DMS53 treated with DMSO at 0.1 percent for 48 hours (cell line): ENCODE data around the gene GSDMA.
"Not testable (repeated sequence)": the region's sequence is repeated elsewhere in the genome, so short reads cannot be mapped to it uniquely, and the experiment has no call there.

Source experiments
- DNase-seq: peaks from one replicate; lab custom pipeline; 2025; ENCODE audit not compliant: unreplicated experiment; lab: John Stamatoyannopoulos, UW

GSDMA gene

DNA sequence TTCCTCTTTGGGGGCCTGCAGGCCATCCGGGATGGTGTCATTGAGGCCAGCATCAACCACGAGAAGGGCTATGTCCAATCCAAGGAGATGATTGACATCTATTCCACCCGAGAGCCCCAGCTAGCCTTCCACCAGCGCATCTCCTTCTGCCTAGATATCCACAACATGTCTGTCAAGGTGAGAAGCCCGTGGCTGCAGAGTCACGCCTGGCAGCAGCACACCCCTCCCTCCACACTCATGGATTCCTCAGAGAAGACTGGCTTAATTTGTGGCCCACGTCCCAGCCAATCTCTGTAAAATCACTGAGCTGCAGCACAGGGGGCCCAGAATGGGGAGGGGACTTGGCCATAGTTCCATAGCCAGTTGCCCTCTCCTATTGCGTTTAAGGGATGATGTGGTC is 33.4 kb downstream of the GSDMA start:
- DNase-seq: no peak

- DNase-seq: no peak
These were observed 34.0 kb downstream of the GSDMA start for GRCh38 chr17:39996800-39997199.

- DNase-seq: no peak
These were observed 34.7 kb downstream of the GSDMA start for GRCh38 chr17:39997543-39997942.

DNA sequence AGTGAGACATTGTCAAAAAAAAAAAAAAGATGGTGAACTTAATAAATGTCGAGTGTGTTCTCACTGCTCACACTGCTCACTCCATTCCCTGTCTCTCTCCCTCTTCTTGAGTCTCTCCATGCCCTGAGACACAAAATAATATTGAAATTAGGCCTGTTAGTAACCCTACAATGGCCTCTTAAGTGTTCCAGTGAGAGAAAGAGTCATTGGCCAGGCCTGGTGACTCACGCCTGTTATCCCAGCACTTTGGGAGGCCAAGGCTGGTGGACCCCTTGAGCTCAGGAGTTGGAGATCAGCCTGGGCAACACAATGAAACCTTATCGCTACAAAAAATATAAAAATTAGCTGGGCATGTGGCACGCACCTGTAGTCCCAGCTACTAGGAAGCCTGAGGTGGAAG is 36.3 kb downstream of the GSDMA start:
- no peak for DNase-seq

DNA sequence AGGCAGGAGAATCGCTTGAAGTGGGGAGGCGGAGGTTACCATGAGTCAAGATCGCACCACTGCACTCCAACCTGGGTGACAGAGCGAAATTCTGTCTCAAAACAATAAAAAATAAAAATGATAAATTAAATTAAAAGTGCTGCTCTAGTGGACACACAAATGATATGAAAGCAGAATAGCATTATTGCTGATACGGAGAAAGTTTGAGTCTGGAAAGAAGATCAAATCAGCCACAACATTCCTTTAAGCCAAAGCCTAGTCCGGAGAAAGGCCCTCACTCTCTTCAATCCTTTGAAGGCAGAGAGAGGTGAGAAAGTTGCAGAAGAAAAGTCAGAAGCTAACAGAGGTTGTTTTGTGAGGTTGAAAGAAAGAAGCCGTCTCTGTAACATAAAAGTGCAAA is 37.4 kb downstream of the GSDMA start:
- no peak for DNase-seq

GRCh38 chr17:40001335-40001734 is 38.5 kb downstream of the GSDMA start:
- DNase-seq: not testable (repeated sequence)

- DNase-seq: no peak
These were observed 41.3 kb downstream of the GSDMA start for GRCh38 chr17:40004072-40004471.

DNA sequence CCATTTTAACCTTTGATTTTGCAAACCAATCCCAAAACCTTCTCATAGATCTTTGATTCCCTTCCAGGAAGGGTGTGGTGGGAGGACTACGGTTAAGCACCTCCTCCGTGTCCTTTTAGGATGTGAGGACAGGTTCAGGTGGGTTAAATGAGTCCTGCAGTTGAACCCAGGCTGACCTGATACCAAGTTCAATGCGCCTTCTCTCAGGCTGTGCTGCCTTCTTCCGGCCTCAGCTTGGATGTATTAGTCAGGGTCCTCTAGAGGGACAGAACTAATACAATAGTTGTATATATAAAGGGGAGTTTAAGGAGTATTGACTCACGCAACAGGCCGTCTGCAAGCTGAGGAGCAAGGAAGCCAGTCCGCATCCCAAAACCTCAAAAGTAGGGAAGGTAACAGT is 41.9 kb downstream of the GSDMA start:
- no peak for DNase-seq

DNA sequence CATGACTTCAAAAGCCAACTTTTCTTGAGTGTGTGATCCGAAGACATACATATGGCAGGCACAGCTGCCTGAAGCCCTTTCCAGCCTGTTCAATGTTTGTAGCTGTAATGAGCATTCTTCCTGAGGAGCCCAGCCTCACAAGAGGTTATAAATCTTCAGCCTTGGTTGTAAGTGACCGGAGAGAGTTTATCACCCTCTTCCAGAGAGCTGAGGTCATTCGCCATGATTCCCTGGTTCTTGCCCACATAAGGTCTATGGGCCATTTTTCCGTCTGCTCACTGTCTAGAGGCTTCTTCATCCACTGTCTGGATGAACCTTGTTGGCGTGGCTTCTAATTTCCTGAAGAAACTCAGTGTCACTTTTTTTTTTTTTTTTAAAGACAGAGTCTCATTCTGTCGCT is 42.7 kb downstream of the GSDMA start:
- DNase-seq: no peak

- not testable (repeated sequence) for DNase-seq
These were observed 48.2 kb downstream of the GSDMA start for GRCh38 chr17:40010946-40011500.

GRCh38 chr17:40012017-40012647 is 49.3 kb downstream of the GSDMA start:
- DNase-seq: not testable (repeated sequence)

DNA sequence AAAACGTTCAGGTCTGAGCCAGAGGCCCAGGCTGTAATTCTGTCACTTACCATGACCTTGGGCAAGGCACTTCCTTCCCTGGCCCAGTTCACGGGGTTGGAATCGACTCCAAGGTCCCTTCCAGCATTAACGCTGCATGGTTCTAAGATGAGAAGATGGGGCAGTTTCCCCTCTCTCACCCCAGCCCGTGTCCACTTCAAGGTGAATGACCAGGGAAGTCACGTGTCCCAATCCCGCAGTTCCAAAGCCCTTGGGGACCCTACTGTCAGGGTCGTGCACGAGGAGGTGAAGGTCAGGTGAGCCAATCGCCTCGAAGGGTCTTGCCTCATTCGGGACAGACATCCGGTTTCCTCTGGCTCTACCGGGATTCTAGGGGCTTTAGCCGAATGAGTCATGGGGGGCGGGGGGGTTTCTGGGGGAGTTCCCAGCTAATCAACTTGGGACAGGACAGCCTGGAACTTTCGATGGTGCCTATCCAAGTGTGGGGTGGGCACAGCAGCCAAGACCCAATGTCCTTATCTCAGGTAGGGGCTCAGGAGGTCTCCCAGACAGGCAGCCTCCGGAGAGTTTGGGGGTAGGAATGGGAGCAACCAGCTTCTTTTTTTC is 51.7 kb downstream of the GSDMA start:
- no peak for DNase-seq

GRCh38 chr17:40015005-40015997 is 52.5 kb downstream of the GSDMA start, which contains the start of gene CSF3:
TSS of gene CSF3 (plus strand) at chr17:40015440. CDS start at chr17:40015475, 35 bp downstream.
- DNase-seq: peak; percentile 21

DNA sequence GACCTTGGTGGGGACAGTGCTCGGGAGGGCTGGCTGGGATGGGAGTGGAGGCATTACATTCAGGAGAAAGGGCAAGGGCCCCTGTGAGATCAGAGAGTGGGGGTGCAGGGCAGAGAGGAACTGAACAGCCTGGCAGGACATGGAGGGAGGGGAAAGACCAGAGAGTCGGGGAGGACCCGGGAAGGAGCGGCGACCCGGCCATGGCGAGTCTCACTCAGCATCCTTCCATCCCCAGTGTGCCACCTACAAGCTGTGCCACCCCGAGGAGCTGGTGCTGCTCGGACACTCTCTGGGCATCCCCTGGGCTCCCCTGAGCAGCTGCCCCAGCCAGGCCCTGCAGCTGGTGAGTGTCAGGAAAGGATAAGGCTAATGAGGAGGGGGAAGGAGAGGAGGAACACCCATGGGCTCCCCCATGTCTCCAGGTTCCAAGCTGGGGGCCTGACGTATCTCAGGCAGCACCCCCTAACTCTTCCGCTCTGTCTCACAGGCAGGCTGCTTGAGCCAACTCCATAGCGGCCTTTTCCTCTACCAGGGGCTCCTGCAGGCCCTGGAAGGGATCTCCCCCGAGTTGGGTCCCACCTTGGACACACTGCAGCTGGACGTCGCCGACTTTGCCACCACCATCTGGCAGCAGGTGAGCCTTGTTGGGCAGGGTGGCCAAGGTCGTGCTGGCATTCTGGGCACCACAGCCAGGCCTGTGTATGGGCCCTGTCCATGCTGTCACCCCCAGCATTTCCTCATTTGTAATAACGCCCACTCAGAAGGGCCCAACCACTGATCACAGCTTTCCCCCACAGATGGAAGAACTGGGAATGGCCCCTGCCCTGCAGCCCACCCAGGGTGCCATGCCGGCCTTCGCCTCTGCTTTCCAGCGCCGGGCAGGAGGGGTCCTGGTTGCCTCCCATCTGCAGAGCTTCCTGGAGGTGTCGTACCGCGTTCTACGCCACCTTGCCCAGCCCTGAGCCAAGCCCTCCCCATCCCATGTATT is 53.5 kb downstream of the GSDMA start:
- DNase-seq: no peak

- no peak for DNase-seq
These were observed 54.7 kb downstream of the GSDMA start for GRCh38 chr17:40017422-40018080.

DNA sequence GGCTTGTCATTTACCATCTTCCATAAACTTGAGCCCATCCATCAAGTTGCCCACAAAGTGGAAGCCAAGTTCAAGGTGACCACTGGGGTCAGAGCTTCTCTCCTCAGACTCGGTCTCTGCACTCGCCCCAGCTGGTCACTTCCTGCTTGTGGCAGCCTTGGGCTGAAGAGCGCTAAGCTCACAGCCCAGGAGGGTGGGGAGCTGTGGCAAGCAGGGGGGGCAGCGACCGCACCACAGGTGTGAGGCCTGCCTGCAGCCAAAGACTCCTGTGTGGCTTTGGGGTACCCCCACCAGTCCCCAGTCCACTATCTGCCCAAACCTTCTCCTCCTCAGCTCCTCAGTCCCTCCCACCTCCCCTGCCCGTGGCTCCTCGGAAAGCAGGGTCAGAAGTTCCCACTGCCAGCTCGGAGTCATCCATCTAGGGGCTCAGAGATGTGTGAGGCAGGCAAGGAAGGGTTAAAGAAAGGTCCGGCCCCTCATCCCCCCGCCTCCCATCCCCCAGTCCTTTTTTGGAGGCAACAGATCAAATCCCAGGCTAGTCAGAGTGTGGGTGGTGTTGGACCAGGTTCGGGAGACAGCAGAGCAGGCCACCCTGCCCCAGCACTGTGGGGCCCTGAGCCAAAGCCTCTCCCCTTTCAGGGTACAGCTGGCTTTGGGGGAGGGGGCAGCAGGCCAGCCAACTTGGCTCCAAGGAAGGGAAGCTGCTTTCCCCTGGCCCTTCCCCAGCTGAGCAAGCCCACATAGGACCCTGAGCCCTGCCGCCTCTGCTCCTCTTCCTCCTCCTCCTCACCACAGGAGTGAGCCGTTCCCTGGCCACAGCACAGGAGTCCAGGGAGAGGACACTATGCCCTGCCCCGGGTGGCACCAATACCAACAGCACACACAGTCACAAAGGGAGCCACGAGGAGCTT is 55.7 kb downstream of the GSDMA start:
- DNase-seq: no peak

DNA sequence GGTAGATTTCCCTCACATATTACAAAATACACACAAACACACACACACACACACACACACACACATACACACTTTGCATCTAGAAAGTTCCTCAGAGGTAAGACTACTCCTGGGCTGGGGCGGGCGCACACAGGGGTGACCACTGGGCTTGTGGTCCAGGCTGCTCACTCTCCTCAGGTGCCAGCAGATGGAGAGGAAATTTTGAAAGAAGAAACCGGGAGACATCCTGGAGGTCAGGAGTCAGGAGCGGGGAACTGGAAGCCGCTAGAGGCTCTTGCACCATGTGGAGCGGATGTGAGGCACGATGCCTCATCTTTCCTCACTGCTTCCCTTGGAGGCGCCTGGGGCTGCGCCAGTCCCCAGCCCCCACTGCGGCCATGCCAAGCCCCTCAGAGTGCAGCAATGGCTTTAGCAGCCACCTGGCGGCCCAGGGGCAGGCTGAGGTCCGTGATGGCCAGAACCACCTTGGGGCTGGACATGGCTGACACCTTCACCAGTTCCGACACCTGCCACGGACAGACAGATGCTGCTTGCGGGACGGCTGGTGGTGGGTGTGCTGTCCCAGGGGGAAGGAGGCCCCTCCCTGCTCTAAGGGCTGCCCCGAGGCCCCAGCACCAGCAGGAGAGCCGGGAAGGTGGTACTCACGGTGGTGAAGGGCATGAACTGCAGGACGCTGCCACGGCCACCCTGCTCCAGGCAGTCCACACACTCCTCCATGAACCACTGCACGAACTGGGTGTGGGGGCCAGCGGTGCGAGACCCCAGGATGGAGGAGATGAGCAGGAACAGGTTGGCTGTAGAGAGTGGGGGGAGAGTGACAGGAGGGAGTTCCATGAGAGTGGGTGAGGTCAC is 56.6 kb downstream of the GSDMA start:
- DNase-seq: no peak

GRCh38 chr17:40020146-40020545 is 57.3 kb downstream of the GSDMA start:
- DNase-seq: no peak
